Kidney (tissue), 14 donors: ENCODE results near the gene TYK2. TPM values are rescaled to one million over a fixed set of nuclear protein-coding genes. Genes with fewer than 3 reads are reported as not detected.

Experiments
- DNase-seq, 5 donors: peaks; one replicate each; pipeline ENCODE4 v3.0.0-alpha.2; 2013 to 2020
- FAIRE-seq: peaks from 2 replicates; lab custom pipeline; 2012; peaks lifted over from hg19 to GRCh38; lab: Jason Lieb, UNC
- H3K27ac ChIP-seq, 2 donors: one replicate each; pipeline ENCODE4 v1.7.0; 2013; ENCODE audit warnings: low read depth in 2 of 2, low read length in 2 of 2, inconsistent platforms in 1 of 2
- H3K27me3 ChIP-seq: one replicate; pipeline ENCODE4 v1.7.1; 2013; ENCODE audit warnings: low read length, inconsistent platforms; ENCODE audit not compliant: control insufficient read depth, insufficient read depth
- H3K36me3 ChIP-seq, 3 donors: one replicate each; pipeline versions ENCODE4 v1.7.0 to v1.7.1; 2013; ENCODE audit warnings: low read length in 3 of 3, control low read depth in 1 of 3, inconsistent platforms in 1 of 3; ENCODE audit not compliant: insufficient read depth in 3 of 3, control insufficient read depth in 2 of 3
- H3K4me1 ChIP-seq, 3 donors: one replicate each; pipeline versions ENCODE4 v1.7.0 to v1.7.1; 2013; ENCODE audit warnings: low read length in 3 of 3, inconsistent platforms in 1 of 3, low read depth in 1 of 3; ENCODE audit not compliant: control insufficient read depth in 2 of 3, insufficient read depth in 2 of 3
- H3K4me3 ChIP-seq, 3 donors: one replicate each; pipeline versions ENCODE4 v1.7.0 to v1.8.1; 2013; ENCODE audit warnings: low read length in 3 of 3, control low read depth in 1 of 3, inconsistent platforms in 1 of 3
- H3K9ac ChIP-seq, 3 donors: one replicate each; pipeline versions ENCODE4 v1.7.0 to v1.7.1; 2013; ENCODE audit warnings: low read length in 3 of 3, control low read depth in 1 of 3, inconsistent platforms in 1 of 3
- H3K9me3 ChIP-seq, 3 donors: one replicate each; pipeline versions ENCODE4 v1.7.0 to v1.7.1; 2013; ENCODE audit warnings: low read length in 3 of 3, control low read depth in 1 of 3, inconsistent platforms in 1 of 3; ENCODE audit not compliant: control insufficient read depth in 2 of 3, insufficient read depth in 1 of 3
- CTCF ChIP-seq: IDR thresholded peaks from 3 replicates; pipeline ENCODE4 v1.5.1; 2012; ENCODE audit warnings: mild to moderate bottlenecking, moderate library complexity, borderline replicate concordance; ENCODE audit not compliant: insufficient read depth; ENCODE audit errors: extremely low read depth
- intact Hi-C: fragments of 100-400 bp; cut with DNase I; formaldehyde crosslinking; loops from one replicate; pipeline ENCODE4 v1.11.1; 2022
- microRNA-seq: library from miRNA; unstranded; fragments of <30 nt; microRNA quantifications from one replicate; pipeline ENCODE4 v1.2.0, GENCODE V29; 2020
- polyA plus RNA-seq: library from polyadenylated mRNA; stranded (reverse); fragments of 350-450 nt; fragmentation: Illumina TruSeq; extraction: RNeasy Lipid Tissue Mini Kit (QIAGEN cat#74804); gene quantifications from one replicate; pipeline ENCODE4 v1.2.3, GENCODE V29; 2014; ENCODE audit warnings: low read depth, low replicate concordance; ENCODE audit not compliant: insufficient read depth
- total RNA-seq: library from RNA; stranded (reverse); fragmentation: NEBNext Ultra II Directional; extraction: Animal tissue kit (Norgen Biotek cat#: 25700); gene quantifications from one replicate; pipeline ENCODE4 v1.2.1, GENCODE V29; 2021
- donor health status: control.
- donor health status: control.
- donor health status: control.
- donor health status: control.
- donor health status: control.
- donor health status: DM: yes; HTN: yes; CAD: no.
- donor health status: Normal renal cell carcinoma (clear cell type).

Gene TYK2
- total and polyA plus RNA-seq, 2 donors from 2014 or later: 127 to 131 TPM

- Histone ChIP-seq H3K9me3 (no peaks in the 10 kb centered on the region), H3K4me1 (no peaks in the 10 kb centered on the region), H3K27me3 (no peaks in the 10 kb centered on the region), H3K36me3 (no peaks in the 10 kb centered on the region), H3K4me3 (no peak overlapping the region), H3K9ac (no peak overlapping the region), H3K27ac (no peak overlapping the region)
- no peak for FAIRE-seq
- intact Hi-C loops: no loop called here
- DNase-seq: no peak
- no peak for TF ChIP-seq CTCF
These were observed 75.1 kb downstream of the TYK2 start for GRCh38 chr19:10305139-10305806.

Small RNA genes lying within 50 kb of the gene (microRNA-seq; reads per million reads assigned to microRNA genes)
- gene MIR1181: not detected

Other genes with a start within 250 kb of the TYK2 start
- gene DNMT1, start 185.6 kb downstream of the TYK2 start, total RNA-seq: 64.6 TPM
- gene DNMT1, start 185.6 kb downstream of the TYK2 start, polyA plus RNA-seq: 15.3 TPM
- 6.3 TPM for gene S1PR2, start 149.2 kb downstream of the TYK2 start, total RNA-seq
- gene S1PR2, start 149.2 kb downstream of the TYK2 start, polyA plus RNA-seq: 1.5 TPM
- gene MRPL4, start 128.4 kb downstream of the TYK2 start, total RNA-seq: 44.8 TPM
- 102 TPM for gene MRPL4, start 128.4 kb downstream of the TYK2 start, polyA plus RNA-seq
- gene ICAM1, start 109.5 kb downstream of the TYK2 start, total RNA-seq: 50.3 TPM
- 16.3 TPM for gene ICAM1, start 109.5 kb downstream of the TYK2 start, polyA plus RNA-seq
- 0.85 TPM for gene ICAM4, start 93.6 kb downstream of the TYK2 start, total RNA-seq
- 1.1 TPM for gene ICAM4, start 93.6 kb downstream of the TYK2 start, polyA plus RNA-seq
- gene ICAM5, start 90.6 kb downstream of the TYK2 start, total RNA-seq: 2.9 TPM
- 0.34 TPM for gene ICAM5, start 90.6 kb downstream of the TYK2 start, polyA plus RNA-seq
- gene ZGLP1, start 70.8 kb downstream of the TYK2 start, total RNA-seq: 4.6 TPM
- 5.5 TPM for gene ZGLP1, start 70.8 kb downstream of the TYK2 start, polyA plus RNA-seq
- 20.1 TPM for gene FDX2, start 64.6 kb downstream of the TYK2 start, total RNA-seq
- 88.4 TPM for gene FDX2, start 64.6 kb downstream of the TYK2 start, polyA plus RNA-seq
- gene RAVER1, start 47.0 kb downstream of the TYK2 start, total RNA-seq: 38.4 TPM
- gene RAVER1, start 47.0 kb downstream of the TYK2 start, polyA plus RNA-seq: 9.1 TPM
- gene ICAM3, start 40.9 kb downstream of the TYK2 start, total RNA-seq: 17.4 TPM
- gene ICAM3, start 40.9 kb downstream of the TYK2 start, polyA plus RNA-seq: 21.8 TPM
- gene CDC37, start 23.0 kb upstream of the TYK2 start, total RNA-seq: 139 TPM
- 149 TPM for gene CDC37, start 23.0 kb upstream of the TYK2 start, polyA plus RNA-seq
- gene PDE4A, start 40.0 kb upstream of the TYK2 start, total RNA-seq: 17.5 TPM
- gene PDE4A, start 40.0 kb upstream of the TYK2 start, polyA plus RNA-seq: 4.5 TPM
- 60.8 TPM for gene KEAP1, start 122.8 kb upstream of the TYK2 start, total RNA-seq
- gene KEAP1, start 122.8 kb upstream of the TYK2 start, polyA plus RNA-seq: 79.4 TPM
- 0.69 TPM for gene S1PR5, start 136.9 kb upstream of the TYK2 start, total RNA-seq
- 0.84 TPM for gene S1PR5, start 136.9 kb upstream of the TYK2 start, polyA plus RNA-seq
- 32.7 TPM for gene ATG4D, start 163.3 kb upstream of the TYK2 start, total RNA-seq
- 91.7 TPM for gene ATG4D, start 163.3 kb upstream of the TYK2 start, polyA plus RNA-seq
- 29.4 TPM for gene KRI1, start 185.4 kb upstream of the TYK2 start, total RNA-seq
- gene KRI1, start 185.4 kb upstream of the TYK2 start, polyA plus RNA-seq: 13.9 TPM
- 8.8 TPM for gene CDKN2D, start 188.4 kb upstream of the TYK2 start, total RNA-seq
- 14.7 TPM for gene CDKN2D, start 188.4 kb upstream of the TYK2 start, polyA plus RNA-seq
- gene AP1M2, start 206.7 kb upstream of the TYK2 start, total RNA-seq: 74.1 TPM
- 232 TPM for gene AP1M2, start 206.7 kb upstream of the TYK2 start, polyA plus RNA-seq
- gene SLC44A2, start 245.0 kb upstream of the TYK2 start, total RNA-seq: 345 TPM
- gene SLC44A2, start 245.0 kb upstream of the TYK2 start, polyA plus RNA-seq: 150 TPM